UCSD-AML1 (cell line): ENCODE data around the gene UGT1A9.

ENCODE experiments used
- DNase-seq: peaks from one replicate; lab custom pipeline; 2025; ENCODE audit not compliant: unreplicated experiment; lab: John Stamatoyannopoulos, UW

UGT1A9 gene

DNA sequence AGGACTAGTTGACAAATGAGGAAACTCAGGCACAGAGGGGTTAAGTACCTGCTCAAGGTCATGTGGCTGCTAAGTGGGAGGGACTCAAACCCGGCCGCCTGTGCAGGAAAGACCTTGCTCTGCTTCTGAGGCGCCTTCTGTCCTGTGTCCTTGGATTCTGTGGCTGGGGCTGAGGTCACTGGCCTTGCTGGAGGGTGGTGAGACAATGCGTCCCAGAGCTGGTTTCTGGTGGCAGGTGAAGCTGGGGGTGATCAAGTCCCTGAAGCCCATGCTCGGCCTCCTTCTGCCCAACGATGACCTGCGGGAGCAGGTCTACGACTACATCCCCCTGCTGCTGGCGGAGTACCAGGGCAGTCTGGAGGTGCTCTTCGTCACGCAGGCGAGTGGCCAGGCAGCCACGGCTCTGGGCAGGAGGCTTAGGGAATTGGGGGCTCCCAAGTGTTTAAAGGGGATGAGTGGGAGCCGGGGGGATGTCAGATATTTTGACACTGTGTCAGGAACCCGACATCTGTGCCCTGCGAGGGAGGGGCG lies 122.5 kb downstream of the UGT1A9 start:
- no peak for DNase-seq

DNA sequence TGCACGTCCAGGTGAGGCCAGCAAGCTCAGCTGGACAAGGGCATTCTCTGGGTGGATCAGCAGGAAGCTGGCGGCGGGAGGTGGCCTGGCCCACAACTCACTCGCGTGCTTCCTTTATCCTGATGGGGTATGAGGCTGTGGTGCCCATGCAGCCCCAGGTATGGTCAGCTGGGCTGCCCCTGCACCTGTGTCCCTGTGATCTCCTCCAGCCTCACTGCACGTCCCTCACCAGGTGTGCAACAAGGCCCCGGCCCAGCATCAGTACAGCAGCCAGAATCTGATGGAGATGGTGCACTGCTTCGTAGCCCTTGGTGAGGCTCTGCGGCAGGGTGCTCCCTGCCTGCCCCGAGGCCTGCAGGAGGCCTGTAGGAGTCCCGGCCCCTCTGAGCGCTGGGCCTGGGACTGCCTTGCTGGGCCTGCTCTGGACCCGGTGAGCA lies 124.1 kb downstream of the UGT1A9 start:
- no peak for DNase-seq

DNA sequence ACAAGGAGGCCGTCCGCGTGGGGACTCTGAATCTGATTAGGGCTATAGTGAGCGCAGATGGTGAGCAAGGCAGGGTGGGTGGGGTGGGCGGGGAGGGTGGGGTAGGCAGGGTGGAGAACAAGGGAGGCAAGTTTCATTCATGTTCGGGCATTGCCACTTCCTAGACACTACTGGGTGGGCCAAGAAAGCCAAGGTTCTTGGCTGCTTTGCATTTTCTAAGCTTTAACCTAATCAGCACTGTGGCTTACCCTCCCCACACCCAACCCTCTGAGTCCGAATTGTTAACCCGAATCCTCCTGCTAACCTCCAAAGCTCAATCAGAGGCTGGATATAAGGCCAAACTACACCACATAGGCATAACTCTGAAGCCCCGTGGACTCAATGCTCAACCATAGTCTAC lies 124.6 kb downstream of the UGT1A9 start:
- no peak for DNase-seq

DNA sequence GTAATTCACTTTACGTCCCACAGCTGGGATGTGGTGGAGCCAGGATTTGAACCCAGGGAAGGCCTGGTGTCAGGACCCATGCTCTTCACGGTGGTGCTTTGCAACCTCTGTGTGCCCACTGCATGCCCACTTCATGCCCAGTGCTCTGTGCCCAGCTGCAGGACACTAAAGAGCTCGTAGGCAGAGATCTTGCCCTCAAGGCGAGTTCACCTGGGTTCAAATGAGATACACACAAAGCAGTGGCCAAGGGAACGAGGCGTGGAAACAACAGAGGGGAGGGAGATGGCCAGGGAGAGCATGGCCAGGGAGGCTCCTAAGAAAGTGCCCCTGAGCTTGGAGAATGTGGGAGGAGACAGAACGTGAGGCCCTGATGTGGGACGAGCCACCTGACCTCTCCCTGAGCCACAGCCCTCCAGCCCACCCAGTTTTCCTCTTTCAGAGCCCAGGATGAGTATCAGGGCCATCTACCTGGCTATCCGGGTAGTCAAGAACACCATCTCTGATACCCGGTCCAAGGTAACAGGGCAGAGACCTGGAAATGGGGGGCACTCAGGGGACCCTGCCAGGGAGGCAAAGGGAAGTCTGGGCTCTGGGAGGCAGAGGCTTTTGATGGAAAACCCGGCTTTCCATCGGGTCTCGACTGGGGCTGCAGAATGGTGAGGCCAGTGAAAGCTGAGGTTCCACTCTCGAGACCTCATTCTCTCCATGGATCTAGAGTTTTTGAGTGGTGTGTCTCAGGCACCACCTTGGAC lies 126.8 kb downstream of the UGT1A9 start:
- no peak for DNase-seq

DNA sequence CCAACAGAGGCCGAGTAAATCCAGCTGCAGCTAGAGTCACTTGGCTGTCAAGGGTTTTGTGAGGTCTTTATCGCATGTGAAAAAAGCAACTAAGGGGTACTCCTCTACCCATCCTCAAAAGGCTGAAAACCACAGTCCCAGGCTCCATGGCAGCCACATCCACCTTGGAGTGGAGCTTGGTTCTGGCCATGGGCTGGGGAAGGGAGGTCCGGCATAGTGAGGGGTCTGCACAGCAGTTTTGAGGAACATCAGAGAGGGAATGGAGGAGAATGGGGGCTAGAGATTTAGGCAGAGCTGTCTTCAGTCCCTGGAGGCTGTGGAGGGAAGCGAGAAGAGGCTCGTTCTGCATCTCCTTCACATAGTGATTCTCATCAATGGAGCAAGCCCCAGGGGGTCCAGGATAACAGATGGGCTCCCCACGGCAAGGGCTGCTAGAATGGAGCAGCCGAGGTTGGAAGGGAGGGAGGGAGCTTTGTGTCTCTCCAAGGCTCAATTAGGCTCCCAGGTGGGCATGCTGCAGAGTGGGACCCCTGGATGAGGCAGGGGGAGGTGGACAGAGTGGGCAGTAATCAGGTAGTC lies 127.5 kb downstream of the UGT1A9 start:
- no peak for DNase-seq

DNA sequence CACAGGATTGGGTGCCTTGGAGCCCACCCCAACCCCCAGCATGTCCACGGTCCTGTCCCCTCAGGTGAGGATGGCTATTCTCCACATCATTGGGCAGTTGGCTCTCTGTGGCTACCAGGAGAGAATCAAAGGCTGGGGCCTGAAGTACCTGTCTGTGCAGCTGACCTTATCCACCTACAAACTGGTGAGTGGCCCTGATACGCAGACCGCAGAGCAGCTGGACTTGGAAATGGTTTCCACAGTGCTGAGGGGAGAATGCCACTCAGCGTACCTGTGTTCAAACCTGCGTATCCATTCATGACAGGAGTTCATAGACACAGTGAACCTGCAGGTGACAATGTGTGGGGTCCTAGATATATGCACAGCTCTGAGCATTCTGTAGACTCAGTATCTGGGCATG lies 128.0 kb downstream of the UGT1A9 start:
- no peak for DNase-seq

DNA sequence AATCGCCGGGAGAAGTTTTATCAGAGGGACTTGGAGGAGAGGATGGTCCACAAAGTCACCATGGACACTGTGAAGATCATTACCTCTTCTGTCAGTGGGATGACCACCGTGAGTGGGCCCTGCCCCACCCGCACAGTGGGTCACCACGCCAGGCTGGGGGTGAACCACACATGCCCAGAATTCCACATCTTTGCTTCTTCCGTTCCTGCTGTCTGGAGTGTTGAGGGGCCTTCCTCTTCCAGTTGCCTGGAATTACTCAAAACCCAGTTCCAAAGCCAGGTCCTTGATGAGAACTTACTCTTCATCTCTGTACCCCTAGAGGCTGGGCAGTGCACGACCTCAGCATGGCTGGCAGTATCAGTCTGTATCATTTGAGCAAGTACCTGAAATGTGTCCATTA lies 128.5 kb downstream of the UGT1A9 start:
- DNase-seq, result no peak

DNA sequence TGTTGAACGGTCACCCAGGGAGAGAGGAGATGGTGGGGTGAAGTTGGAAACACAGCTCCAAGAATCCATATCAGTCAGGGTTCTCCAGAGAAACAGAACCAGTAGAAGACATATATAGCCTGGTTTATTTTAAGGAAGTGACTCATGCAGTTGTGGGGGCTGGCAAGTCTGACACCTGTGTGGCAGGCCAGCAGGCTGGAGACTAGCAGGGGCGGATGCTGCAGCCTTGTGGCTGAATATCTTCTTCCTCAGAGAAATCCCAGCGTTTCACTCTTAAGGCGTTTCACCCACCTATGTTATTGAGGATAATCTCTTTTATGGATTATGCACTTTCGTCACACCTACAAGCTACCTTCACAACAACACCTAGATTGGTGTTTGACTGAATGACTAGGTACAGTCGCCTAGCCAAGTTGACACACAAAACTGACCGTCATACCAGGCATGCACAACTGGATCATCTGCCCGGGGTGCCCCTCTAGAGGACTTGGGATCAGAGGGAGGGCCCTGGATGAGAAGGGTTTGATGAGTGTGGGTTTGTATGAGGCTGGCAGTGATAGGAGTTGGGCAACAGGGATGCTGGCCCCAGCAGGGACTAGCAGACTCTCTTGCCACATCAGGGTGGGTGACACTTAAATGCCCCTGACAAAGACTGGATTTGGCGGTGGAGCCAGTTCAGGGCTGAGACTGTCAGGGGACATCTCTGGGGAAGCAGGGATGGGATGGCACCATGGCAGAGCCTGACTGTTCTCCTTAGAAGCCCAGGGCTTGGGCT lies 129.8 kb downstream of the UGT1A9 start:
- DNase-seq, result no peak

DNA sequence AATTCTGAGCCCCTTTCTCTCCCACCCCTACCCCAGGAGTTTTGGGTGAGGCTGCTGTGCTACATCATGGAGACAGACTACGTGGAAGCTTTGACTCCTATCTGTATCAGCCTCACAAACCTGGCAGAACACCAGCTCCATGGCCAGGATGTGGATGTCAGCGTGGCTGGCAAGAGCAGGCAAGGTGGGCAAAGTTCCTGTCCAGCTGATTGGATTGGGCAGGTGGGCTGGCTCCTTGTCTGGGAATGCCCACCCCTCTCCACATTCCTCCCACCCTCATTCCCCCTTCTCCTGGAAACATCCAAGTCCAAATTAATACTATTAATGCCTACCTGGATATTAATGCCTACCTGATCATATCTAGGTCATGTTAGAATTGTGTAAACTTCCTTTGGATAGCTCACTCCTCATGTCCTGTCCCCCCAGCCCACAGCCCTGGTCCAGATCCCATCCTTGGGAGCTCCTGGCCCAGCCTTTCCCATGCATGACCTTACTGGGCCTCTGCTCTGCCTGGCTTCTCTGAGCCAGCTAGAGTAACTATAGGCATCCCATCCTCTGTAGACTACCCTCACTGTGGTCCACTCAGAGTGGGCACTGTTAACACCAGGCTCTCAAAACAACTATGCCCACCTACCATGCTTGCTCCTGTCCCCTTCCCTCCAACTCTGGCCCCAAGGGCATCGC lies 130.6 kb downstream of the UGT1A9 start:
- DNase-seq, result no peak

DNA sequence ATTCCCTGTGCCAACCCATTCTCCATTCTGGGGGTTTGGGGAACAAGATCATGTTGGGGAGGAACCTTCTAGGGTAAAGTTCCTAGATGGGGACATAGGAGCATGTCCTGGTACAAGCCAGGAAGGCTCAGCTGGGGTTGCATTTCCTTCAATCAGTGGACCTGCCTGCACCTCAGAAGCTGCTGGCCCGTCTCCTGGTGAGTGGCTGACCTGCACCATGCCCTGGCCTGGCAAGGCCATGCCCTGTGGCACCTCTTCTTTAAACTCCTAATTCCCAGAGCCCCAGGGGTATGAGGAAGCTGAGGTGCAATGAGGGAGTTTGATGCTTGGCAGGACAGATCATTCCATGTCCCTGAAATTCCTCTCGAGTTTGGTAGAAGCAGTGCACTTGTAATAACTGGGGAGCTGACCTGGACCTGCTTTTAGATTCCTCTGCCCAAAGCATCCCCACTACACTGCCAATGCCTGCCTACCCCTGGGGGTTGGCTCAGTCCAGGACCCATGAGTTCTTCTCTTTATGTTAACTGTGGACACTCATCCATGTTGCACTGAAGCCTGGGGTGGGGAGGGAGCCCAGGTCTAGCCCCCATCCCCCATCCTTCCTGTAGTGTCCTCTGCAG lies 131.7 kb downstream of the UGT1A9 start:
- no peak for DNase-seq

DNA sequence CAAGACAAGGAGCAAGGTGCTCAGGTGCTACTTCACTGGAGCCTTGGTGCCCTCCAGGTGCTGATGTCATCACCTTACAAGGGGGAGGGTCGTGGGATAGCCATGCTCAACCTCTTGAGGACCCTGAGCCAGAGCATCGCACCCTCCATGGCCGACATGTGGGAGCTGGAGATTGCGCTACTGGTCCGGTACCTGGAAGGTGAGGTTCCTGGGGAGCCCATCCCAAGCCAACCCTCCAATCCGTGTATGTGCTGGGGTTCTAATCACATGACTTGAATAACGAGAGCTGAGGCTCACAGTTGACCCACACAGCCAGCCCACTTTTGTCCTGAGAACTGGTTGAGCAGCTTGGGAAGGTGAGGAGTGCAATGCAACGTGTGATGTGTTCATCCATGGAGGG lies 132.3 kb downstream of the UGT1A9 start:
- DNase-seq, result no peak

DNA sequence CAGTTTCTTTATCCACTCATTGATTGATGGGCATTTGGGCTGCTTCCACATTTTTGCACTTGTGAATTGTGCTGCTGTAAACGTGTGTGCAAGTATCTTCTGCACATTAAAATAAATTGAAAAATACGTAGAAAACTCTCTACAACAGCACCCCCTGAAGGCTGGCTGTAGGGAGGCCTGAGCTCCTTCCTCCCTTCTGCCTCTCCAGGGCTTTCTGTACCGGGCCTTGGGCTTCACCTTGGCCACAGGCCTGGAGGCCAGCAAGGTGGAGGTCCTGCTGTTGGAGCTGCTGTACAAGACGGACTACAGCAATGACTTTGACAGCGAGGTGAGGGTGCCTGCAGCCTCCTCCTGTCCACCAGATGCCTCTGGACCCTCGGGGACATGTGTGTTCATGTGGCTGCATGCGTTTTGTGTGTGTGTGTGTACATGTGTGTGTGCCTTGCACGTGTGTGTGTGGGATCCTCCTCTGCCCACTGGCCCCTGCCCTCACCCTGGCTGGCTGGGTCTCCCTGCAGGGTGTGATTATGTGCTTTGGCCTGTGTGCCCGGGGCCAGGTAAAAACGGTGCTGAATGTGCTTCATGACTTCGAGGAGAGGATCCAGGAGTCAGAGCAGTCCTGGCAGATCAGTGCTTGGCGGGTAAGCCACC lies 135.6 kb downstream of the UGT1A9 start:
- DNase-seq, result no peak

DNA sequence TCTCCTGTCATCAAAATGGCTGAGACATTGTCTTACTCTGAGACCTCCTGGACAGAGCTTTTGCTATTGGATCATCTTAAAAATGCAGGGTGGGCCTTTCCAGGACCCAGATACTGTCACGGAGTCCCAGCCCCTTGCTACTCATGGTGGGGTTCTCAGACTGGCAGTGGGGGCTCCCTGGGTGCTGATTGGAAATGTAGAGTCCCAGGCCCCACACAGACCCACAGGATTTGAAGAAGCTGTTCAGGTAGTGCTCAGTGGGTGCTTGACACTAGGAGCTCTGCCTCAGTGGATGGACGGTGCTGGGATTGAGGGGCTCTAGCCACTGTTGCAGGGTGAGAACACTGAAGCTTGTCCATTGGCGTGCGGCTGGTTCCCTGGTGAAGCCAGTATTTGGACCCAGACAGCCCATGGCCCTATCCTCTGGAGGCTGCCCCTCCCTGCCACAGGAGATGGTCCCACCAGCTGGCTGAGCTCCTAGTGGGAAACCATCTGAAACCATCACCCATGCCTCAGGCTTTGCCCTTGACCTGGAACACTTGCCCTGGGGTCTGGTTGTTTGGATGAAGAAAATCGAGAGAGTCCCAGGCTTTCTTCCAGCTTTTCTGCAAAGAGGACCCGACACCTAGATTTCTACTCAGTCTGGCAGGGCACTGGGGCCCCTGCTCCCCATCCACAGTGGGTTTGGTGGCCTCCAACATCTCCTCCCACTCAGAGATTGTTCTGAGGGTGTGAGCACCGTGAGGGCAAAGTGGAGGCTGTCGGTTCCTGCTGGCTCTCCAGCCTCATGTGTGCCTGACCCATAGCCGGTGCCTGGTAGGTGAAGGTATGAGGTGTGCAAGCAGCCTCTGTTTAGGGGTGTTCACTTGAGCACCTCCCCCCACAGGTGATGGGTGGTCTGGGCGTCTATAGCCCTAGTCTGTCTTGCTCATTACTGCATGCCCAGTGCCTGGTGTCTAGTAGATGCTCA lies 136.6 kb downstream of the UGT1A9 start:
- DNase-seq, result no peak

DNA sequence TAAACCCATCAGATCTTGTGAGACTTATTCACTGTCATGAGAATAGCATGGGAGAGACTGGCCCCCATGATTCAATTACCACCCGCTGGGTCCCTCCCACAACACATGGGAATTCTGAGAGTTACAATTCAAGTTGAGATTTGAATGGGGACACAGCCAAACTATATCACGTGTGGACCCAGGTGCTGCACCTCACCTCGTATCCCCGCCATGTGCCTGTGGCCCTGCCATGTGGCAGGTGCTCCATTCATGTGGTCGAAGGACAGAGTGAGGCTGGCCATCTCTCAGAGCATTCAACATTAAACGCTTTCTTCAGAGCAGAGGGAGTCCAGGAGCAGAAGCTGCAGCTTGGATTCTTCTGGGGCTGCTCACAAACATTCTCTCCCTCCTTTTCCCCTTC lies 138.7 kb downstream of the UGT1A9 start:
- no peak for DNase-seq

DNA sequence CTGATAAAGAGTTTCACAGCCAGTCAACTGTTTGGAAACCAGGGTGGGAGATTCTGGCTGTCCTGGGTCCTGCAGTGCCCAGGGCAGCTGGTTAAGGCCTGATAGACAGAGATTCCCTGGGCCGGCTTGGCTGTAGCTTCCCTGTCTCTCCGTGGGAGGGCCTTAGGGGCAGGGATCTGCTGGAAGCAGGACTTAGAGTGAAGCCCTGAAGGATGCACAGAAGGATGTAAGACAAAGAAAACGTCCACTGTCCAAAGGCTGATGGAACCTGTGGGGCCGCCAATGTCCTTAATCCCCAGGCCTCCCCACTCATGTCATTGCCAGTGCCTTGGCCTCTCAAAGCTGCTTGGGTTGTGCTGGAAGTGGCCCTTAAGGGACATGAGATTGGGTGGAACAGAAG lies 139.4 kb downstream of the UGT1A9 start:
- no peak for DNase-seq

DNA sequence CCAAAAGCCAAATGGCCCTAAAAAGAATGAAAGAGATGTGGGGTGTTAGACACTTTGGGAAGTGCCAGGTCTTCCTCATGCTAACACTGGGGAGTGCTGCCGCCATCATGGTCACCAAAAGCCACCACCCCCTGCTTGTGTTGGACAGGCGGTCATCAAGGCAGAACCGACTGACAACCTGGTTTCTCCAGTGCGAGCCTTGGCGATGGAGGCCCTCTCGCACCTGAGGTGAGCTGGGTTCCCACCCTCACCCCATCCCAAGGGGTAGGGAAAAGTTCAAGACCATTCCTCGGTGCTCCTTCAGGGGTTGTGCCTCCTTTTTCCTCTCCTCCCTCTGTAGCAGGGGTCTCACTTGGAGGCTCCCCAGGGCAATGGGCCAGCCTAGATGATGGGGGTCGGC lies 140.0 kb downstream of the UGT1A9 start:
- no peak for DNase-seq

DNA sequence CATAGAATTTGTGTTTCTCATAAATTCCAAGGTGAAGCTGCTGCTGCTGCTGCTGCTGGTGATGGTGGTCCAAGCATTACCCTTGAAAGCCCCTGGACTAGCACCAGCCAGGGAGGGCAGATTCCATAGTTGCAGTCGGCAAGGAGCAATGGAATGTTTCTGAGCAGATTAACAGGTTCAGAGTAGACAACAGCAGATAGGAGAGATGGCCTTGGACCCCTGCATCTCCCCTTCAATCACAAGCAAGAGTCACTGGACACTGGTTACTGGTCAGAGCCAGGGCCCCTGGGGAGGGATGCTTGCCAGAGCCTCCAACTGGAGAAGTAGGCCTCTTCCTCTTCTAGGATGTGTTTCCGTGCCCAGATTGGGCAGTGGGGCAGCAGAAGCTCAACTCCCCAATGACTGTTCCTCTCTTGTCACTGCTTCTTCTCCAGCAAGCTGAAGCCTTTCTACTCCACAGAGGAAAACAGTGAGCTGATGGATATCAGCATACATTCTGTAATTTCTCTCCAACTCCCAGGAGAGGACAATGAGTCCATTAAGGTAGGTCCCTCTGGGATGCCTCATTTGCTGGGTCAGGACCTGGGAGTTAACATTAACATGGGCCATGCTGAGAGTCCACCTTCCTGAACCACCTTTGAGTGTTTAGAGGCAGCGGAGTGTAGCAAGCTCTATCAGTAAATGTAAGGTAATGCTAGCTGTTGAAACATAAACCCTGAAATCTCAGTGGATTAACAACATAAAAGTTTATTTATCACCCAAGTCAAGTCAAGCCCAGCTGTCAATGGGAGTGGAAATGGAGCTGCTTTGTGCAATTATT lies 141.7 kb downstream of the UGT1A9 start:
- no peak for DNase-seq

DNA sequence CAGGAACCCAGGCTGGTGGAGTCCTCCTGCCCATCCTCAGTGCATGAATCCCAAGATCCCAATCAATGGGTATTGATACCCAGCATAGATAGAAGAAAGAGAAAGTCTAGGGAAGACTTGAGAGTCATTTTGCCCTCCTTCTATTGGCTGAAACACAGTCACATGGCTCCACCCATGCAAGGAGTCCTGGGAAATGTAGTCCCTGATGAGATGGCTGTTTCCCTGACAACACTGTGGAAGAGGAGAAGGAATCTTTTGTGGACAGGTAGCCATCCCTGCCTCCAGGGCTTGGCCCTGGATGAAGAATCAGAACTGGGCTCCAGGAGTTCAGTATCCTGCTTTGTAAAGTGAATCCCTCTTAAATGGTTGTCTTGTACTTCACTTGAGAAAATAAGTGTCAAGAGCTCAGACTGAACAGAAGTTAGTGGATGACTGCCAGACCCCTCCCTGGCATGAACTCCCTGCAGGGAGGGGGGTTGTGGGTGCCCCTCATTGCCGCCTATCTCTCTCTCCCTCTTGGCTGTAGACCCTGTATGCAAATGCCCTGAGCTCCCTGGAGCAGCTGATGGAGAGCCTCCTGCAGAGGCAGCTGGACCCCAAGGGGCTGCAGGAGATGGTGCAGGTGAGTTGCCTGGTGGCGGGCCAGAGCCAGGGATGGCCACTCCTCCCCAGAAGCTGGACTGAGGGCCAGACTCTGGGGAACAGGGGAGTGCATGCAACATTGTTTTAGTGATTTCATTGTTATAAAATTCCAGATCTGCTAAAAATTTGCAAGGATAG lies 142.5 kb downstream of the UGT1A9 start:
- no peak for DNase-seq
